ENCODE results near the gene CCDC57. TPM values are rescaled to one million over a fixed set of nuclear protein-coding genes. Genes with fewer than 3 reads are reported as not detected.

CCDC57 gene
- total RNA-seq, 1 experiment from 2014 or later = 31.0 TPM

- Mint-ChIP-seq H3K36me3 (ENCODE audit: insufficient read depth, unreplicated experiment) (peaks cover 79% of the 10 kb centered on the region), H3K27ac (ENCODE audit: unreplicated experiment) (no peak overlapping the region), H3K27me3 (ENCODE audit: insufficient read depth, unreplicated experiment) (no peaks in the 10 kb centered on the region), H3K4me1 (ENCODE audit: low read depth, unreplicated experiment) (no peaks in the 10 kb centered on the region), H3K9me3 (ENCODE audit: unreplicated experiment) (no peaks in the 10 kb centered on the region), H3K4me3 (ENCODE audit: unreplicated experiment) (no peak overlapping the region)
- intact Hi-C loops (cut with micrococcal nuclease; ENCODE audit: unreplicated experiment) = no loop called here
- no peak for DNase-seq
- ChIA-PET POLR2A (interaction anchor here (0.6 kb wide), 1 partner anchor 376 kb away, joined by 3 read pairs; no protein-coding TSS in a partner anchor), CTCF (no interaction called here)
- TF ChIP-seq, protein P1, sequence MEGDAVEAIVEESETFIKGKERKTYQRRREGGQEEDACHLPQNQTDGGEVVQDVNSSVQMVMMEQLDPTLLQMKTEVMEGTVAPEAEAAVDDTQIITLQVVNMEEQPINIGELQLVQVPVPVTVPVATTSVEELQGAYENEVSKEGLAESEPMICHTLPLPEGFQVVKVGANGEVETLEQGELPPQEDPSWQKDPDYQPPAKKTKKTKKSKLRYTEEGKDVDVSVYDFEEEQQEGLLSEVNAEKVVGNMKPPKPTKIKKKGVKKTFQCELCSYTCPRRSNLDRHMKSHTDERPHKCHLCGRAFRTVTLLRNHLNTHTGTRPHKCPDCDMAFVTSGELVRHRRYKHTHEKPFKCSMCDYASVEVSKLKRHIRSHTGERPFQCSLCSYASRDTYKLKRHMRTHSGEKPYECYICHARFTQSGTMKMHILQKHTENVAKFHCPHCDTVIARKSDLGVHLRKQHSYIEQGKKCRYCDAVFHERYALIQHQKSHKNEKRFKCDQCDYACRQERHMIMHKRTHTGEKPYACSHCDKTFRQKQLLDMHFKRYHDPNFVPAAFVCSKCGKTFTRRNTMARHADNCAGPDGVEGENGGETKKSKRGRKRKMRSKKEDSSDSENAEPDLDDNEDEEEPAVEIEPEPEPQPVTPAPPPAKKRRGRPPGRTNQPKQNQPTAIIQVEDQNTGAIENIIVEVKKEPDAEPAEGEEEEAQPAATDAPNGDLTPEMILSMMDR (IDR thresholded peaks at IDR 0.05; ENCODE audit: insufficient read depth in 1 of 2, low read depth in 1 of 2, low read length in 1 of 2, severe bottlenecking in 1 of 2, unreplicated experiment in 1 of 2) = no peak
- peaks cover 13% of the 10 kb centered on the region for H3K36me3 ChIP-seq (ENCODE audit: control insufficient read depth, insufficient read depth, low read length)
- no peaks in the 10 kb centered on the region for H3K4me1 ChIP-seq
- no TSS peak for BruUV-seq (replicated peaks)
- H3K27me3 ChIP-seq (replicated peaks; ENCODE audit: control insufficient read depth, insufficient read depth, low read length) = no peaks in the 10 kb centered on the region
- H3K4me3 ChIP-seq (ENCODE audit: low read depth, low read length) = no peak overlapping the region
- no peaks in the 10 kb centered on the region for H3K9me3 ChIP-seq
Observed at GRCh38 chr17:82086941-82087906, 125.4 kb downstream of the CCDC57 start.

DNA sequence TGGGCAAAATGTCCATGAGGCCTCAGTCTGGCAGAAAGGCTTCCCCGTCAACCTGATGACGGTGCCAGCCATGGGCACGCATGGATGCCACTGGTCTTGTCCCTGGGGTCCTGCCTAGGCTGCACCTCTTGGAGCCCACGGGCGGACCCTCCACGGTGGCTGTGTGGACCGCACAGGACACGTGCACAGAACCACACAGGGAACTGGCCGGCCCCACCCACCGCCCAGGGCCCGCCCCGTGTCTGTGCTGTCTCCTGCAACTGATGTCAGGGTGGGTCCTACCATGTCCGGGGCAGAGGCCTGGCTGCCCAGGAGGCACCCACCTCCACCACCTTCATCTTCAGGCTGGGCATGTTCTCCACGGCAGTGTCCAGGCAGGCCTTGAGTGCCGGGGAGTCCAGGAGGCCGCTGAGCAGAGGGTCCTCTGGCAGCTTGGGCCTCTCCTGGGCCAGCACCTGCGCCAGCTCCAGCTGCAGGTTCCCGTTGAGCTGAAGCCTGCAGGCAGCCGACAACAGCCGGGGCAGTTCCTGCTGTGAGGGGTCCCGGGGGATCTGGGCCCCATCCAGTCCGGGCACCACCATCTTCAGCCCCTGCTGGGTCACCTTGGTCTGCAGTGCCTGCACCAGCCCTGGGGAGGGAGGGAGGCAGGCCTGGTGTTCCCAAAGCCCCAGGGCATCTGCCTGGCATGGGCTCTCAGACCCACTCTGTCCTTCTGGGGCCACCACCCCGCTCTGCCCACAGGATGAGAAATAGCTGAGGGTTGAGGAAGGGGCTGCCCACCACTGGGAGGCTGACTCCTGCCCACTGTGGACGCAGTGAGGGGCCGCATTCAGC lies 126.5 kb downstream of the CCDC57 start:
- H3K4me1 Mint-ChIP-seq (ENCODE audit: low read depth, unreplicated experiment) = no peaks in the 10 kb centered on the region
- BruUV-seq (replicated peaks) = no TSS peak
- no peaks in the 10 kb centered on the region for H3K9me3 Mint-ChIP-seq (ENCODE audit: unreplicated experiment)
- peaks cover 74% of the 10 kb centered on the region for H3K36me3 Mint-ChIP-seq (ENCODE audit: insufficient read depth, unreplicated experiment)
- no peaks in the 10 kb centered on the region for H3K27me3 Mint-ChIP-seq (ENCODE audit: insufficient read depth, unreplicated experiment)
- no peak overlapping the region for H3K27ac Mint-ChIP-seq (ENCODE audit: unreplicated experiment)
- no peak overlapping the region for H3K4me3 Mint-ChIP-seq (ENCODE audit: unreplicated experiment)
- no peaks in the 10 kb centered on the region for H3K4me1 ChIP-seq
- TF ChIP-seq, protein P1 (IDR thresholded peaks at IDR 0.05; ENCODE audit: insufficient read depth in 1 of 2, low read depth in 1 of 2, low read length in 1 of 2, severe bottlenecking in 1 of 2, unreplicated experiment in 1 of 2) = no peak
- H3K4me3 ChIP-seq (ENCODE audit: low read depth, low read length) = no peak overlapping the region
- ChIA-PET CTCF (interaction anchor here (0.6 kb wide), 1 partner anchor 158 kb away, joined by 3 read pairs; no protein-coding TSS in a partner anchor), POLR2A (no interaction called here)
- no peak for DNase-seq
- no peaks in the 10 kb centered on the region for H3K27me3 ChIP-seq (replicated peaks; ENCODE audit: control insufficient read depth, insufficient read depth, low read length)
- no peaks in the 10 kb centered on the region for H3K9me3 ChIP-seq
- peaks cover 10% of the 10 kb centered on the region for H3K36me3 ChIP-seq (ENCODE audit: control insufficient read depth, insufficient read depth, low read length)
- intact Hi-C loops (cut with micrococcal nuclease; ENCODE audit: unreplicated experiment) = no loop called here
